HG03103 (cell line): ENCODE data around the gene RAPGEF4.
"Not testable (repeated sequence)": the region's sequence is repeated elsewhere in the genome, so short reads cannot be mapped to it uniquely, and the experiment has no call there.

Experiments used
- ATAC-seq: cut with Tn5 transposase; IDR thresholded peaks from one replicate; pipeline ENCODE4 v1.9.1; 2021; ENCODE audit warnings: low read depth; ENCODE audit not compliant: unreplicated experiment

RAPGEF4 gene

GRCh38 chr2:172725746-172726145, 9.9 kb upstream of the RAPGEF4 start:
- ATAC-seq, result no peak

GRCh38 chr2:172726172-172726735, 9.4 kb upstream of the RAPGEF4 start:
- ATAC-seq, result no peak

DNA sequence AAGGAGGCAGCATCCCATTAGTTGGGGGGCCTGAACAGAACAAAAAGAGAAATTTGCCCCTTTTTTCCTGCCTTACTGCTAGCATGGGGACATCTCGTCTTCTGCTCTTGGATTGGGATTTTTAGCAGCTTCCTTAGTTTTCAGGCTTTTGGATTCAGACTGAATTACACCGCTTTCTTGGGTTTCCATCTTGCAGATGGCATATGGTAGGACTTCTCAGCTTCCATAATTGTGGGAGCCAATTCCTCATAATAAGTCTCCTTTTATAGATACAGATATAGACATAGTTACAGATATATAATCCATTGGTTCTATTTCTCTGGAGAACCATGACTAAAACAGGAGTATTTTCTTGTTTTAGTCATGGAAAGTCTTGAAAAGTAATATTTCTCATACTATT, 5.2 kb upstream of the RAPGEF4 start:
- ATAC-seq, result no peak

- no peak for ATAC-seq
These were observed 699 bp upstream of the RAPGEF4 start for GRCh38 chr2:172734711-172735581.

GRCh38 chr2:172736424-172737174, 954 bp downstream of the RAPGEF4 start:
- ATAC-seq, result no peak

DNA sequence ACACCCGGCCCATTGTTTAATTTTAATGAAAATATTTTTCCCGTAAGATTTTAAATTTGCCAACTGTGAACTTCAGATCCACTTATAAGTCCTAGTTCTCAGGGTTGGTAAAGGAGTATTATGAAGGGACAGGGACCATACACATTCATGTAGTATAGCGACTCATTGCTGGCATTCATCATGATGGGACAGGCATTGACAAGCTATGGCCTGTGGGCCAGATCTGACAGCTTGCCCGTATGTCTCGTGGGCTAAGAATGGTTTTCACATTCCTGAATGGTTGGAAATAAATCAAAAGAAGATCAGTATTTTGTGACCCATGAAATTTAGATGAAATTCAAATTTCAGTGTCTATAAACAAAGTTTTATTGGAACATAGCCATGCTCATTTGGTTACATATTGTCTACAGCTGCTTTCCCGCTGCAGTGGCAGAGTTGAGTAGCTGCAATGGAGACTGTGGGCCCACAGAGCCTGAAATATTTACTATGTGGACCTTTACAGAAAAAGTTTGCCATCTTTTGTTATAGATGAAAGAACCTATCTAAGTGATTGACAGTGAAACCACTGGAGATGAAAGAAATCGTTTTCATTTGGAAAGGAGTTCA, 4.1 kb downstream of the RAPGEF4 start:
- ATAC-seq, result no peak

GRCh38 chr2:172740856-172741255, 5.2 kb downstream of the RAPGEF4 start:
- ATAC-seq, result no peak

DNA sequence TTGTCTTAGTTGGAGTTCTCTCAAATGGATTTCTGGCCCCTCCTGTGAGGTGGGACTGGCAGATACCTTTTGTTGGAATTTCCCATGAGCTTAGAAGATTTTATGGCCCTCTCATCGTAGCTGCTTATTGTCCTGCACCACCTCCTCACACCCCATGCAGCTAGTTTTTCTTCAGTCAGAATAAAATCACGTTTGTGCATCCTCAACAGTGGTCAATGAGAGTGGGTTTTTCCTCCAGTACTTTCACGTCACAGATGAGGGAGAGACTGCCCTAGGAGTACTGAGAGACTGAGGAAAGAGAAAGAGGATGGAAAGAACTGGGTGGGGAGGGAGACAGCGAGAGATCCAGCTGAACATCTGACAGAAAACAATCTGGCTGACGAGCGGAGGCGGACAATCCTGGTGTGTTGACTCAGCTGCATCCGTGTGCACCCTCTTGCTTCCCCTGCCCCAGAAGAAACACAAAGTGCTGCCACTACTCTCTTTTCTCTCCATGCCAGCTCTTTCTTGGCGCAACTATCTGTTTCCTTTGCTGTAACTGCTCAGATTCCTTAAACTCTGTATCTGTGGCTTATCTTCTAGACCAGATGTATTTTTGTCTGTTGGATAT, 7.4 kb downstream of the RAPGEF4 start:
- no peak for ATAC-seq

- no peak for ATAC-seq
These were observed 8.3 kb downstream of the RAPGEF4 start for GRCh38 chr2:172743898-172744297.

GRCh38 chr2:172745636-172746035, 10.0 kb downstream of the RAPGEF4 start:
- no peak for ATAC-seq

- not testable (repeated sequence) for ATAC-seq
These were observed 12.9 kb downstream of the RAPGEF4 start for GRCh38 chr2:172748543-172748942.

DNA sequence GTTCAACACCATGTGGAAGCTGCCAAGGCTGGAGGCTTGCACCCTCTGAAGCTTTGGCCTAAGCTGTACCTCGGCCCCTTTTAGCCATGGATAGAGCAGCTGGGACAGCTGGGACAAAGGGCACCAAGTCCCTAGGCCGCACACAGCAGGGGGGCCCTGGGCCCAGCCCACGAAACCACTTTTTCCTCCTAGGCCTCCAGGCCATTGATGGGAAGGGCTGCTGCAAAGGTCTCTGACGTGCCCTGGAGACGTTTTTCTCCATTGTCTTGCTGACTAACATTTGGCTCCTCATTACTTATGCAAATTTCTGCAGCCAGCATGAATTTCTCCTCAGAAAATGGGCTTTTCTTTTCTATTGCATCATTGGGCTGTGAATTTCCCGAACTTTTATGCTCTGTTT, 13.7 kb downstream of the RAPGEF4 start:
- ATAC-seq, result no peak

- ATAC-seq, result no peak
These were observed 15.9 kb downstream of the RAPGEF4 start for GRCh38 chr2:172751564-172751963.

GRCh38 chr2:172753610-172754009, 18.0 kb downstream of the RAPGEF4 start:
- no peak for ATAC-seq

DNA sequence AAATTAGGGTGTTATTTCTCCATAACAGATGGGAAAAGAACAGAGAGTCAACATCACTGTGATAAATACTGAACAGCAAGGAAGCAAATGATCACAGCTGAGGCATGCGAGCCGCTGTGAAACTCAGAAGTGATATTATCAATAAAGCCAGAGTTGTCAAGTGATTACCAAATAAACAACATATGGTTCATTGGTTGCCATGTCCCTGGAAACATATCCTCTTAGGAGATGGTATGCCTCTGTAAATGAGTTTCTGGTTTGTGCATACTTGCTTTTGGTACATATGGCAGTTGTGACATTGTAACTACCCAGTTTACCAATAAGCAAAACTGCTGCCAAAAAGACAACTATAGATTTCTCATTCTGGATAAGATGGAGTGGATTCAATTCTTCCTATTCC, 23.8 kb downstream of the RAPGEF4 start:
- ATAC-seq, result no peak

DNA sequence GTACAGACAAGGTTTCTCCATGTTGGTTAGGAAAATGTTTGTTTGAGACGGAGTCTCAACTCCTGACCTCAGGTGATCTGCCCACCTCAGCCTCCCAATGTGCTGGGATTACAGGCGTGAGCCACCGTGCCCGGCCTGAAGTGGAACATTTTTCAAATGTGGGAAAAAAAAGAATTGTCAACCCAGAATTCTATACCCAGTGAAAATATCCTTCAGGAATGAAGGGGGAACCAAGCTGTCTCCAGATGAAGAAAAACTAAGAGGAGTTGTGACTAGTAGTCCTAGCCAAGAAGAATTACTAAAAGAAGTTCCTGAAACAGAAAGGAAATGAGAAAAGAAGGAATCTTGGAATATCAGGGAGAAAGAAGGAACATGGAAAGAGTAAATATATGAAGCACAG, 25.7 kb downstream of the RAPGEF4 start:
- ATAC-seq, result no peak

DNA sequence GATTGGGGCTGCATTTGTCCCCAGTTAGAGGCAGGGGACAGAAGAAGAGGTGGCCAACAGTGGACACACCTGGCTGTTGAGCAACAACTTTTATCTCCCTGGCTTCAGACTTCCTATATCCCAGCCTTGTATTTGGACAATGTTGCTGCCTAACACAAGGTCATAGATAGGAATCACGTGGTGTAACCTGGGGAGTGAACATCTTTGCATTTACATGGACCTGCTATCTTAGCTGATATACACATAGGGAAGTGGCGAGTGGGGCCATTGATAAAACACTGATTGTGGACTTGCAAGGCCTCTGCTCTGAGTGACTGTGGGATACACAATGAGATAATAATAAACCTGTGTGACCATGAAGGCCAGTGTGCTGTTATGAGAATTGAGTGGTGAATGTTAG, 26.9 kb downstream of the RAPGEF4 start:
- ATAC-seq, result no peak

- ATAC-seq, result no peak
These were observed 27.4 kb downstream of the RAPGEF4 start for GRCh38 chr2:172763079-172763478.

GRCh38 chr2:172765662-172766061, 30.0 kb downstream of the RAPGEF4 start:
- no peak for ATAC-seq

GRCh38 chr2:172768401-172768800, 32.8 kb downstream of the RAPGEF4 start:
- no peak for ATAC-seq

DNA sequence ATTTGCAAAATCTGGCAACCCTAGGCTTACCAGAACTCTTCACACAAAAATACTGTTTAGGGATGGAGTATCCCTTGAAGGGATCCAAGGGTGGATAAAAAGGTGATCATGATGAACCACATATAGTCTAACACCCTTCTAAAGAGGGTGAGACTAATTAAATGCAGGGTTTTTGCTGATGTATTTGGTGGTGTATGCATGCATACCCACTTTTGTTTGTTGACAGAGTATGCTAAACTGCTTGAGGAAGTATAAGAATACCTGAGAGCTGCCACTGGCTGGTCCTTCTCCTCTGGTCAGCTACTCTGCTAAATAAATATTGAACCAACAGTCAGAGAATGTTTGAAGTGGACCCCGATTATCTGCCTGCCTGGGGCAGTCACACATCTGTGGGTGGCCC, 34.2 kb downstream of the RAPGEF4 start:
- ATAC-seq, result no peak
